Osteoblast (primary cell): ENCODE results near the gene YOD1. TPM values are rescaled to one million over a fixed set of nuclear protein-coding genes. Genes with fewer than 3 reads are reported as not detected.

Experiments used
- DNase-seq: peaks from one replicate; pipeline ENCODE4 v3.0.0; 2011; ENCODE audit warnings: low spot score, mixed read lengths; ENCODE audit not compliant: insufficient read length; ENCODE audit errors: missing footprints
- H2AFZ ChIP-seq: 2 replicates; pipeline ENCODE4 v1.6.0; 2011; ENCODE audit warnings: mild to moderate bottlenecking, low read length
- H3K27ac ChIP-seq: 2 replicates; pipeline ENCODE4 v1.5.1; 2011; ENCODE audit warnings: mild to moderate bottlenecking, low read depth, low read length, moderate library complexity
- H3K27me3 ChIP-seq: 2 replicates; pipeline ENCODE4 v1.6.0; 2012; ENCODE audit warnings: mild to moderate bottlenecking, control low read depth, inconsistent platforms, low read length, moderate library complexity; ENCODE audit not compliant: insufficient read depth
- H3K36me3 ChIP-seq: 2 replicates; pipeline ENCODE4 v1.5.1; 2011; ENCODE audit warnings: mild to moderate bottlenecking, low read length, control low read depth, moderate library complexity; ENCODE audit not compliant: insufficient read depth
- H3K4me1 ChIP-seq: 2 replicates; pipeline ENCODE4 v1.5.1; 2011; ENCODE audit warnings: mild to moderate bottlenecking, low read length, control low read depth, moderate library complexity; ENCODE audit not compliant: insufficient read depth
- H3K4me2 ChIP-seq: 2 replicates; pipeline ENCODE4 v1.6.0; 2011; ENCODE audit warnings: mild to moderate bottlenecking, low read length; ENCODE audit not compliant: insufficient read depth
- H3K4me3 ChIP-seq: fragments of 200-600 bp; sonication (generic); 3 replicates; pipeline ENCODE4 v1.5.1; 2012; ENCODE audit warnings: mild to moderate bottlenecking, low read length, inconsistent platforms; ENCODE audit not compliant: insufficient read depth
- H3K79me2 ChIP-seq: 2 replicates; pipeline ENCODE4 v1.6.0; 2012; ENCODE audit warnings: mild to moderate bottlenecking, low read length, control low read depth, inconsistent platforms; ENCODE audit not compliant: insufficient read depth
- H3K9me3 ChIP-seq: 2 replicates; pipeline ENCODE4 v1.5.1; 2011; ENCODE audit warnings: low read depth, low read length, control low read depth
- H4K20me1 ChIP-seq: 2 replicates; pipeline ENCODE4 v1.6.0; 2012; ENCODE audit warnings: mild to moderate bottlenecking, low read length, control low read depth; ENCODE audit not compliant: insufficient read depth
- total RNA-seq: library from RNA; depleted of rRNA; stranded (reverse); fragments of >200 nt; gene quantifications from 2 replicates; pipeline ENCODE4 v1.2.3, GENCODE V29; 2012
- TF ChIP-seq, protein P1 (sequence below): IDR thresholded peaks from 2 replicates; pipeline ENCODE4 v1.5.1; 2011; ENCODE audit warnings: mild to moderate bottlenecking, low read depth, low read length, moderate library complexity; ENCODE audit errors: extremely low read depth

Gene YOD1
- total RNA-seq, 1 donor: 8.3 TPM

DNA sequence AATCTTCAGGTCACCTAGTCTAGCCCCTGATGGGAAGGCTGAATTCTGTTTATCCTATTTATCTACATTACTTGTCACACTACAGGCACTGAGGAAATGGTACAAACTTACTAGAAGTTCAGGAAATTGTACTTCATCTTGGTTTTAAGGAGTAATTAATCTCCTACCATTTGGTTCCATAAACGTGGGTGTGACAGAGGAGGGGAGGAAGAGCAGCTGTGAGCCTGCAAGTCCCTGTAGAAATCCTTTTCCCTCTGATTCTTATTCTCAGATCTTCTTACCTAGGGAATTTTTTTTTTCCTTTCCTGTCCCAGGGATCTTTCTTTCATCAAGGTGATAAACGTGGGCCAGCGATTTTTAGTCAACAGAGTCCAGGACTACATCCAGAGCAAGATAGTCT is 16.2 kb upstream of the YOD1 start:
- Histone ChIP-seq H2AFZ (no peak overlapping the region), H3K4me3 (no peak overlapping the region), H3K4me2 (no peak overlapping the region), H4K20me1 (no peaks in the 10 kb centered on the region), H3K4me1 (no peaks in the 10 kb centered on the region), H3K27ac (no peak overlapping the region), H3K36me3 (no peaks in the 10 kb centered on the region), H3K27me3 (no peaks in the 10 kb centered on the region), H3K9me3 (no peaks in the 10 kb centered on the region), H3K79me2 (no peaks in the 10 kb centered on the region)
- TF ChIP-seq, protein P1, sequence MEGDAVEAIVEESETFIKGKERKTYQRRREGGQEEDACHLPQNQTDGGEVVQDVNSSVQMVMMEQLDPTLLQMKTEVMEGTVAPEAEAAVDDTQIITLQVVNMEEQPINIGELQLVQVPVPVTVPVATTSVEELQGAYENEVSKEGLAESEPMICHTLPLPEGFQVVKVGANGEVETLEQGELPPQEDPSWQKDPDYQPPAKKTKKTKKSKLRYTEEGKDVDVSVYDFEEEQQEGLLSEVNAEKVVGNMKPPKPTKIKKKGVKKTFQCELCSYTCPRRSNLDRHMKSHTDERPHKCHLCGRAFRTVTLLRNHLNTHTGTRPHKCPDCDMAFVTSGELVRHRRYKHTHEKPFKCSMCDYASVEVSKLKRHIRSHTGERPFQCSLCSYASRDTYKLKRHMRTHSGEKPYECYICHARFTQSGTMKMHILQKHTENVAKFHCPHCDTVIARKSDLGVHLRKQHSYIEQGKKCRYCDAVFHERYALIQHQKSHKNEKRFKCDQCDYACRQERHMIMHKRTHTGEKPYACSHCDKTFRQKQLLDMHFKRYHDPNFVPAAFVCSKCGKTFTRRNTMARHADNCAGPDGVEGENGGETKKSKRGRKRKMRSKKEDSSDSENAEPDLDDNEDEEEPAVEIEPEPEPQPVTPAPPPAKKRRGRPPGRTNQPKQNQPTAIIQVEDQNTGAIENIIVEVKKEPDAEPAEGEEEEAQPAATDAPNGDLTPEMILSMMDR: no peak
- DNase-seq: no peak

DNA sequence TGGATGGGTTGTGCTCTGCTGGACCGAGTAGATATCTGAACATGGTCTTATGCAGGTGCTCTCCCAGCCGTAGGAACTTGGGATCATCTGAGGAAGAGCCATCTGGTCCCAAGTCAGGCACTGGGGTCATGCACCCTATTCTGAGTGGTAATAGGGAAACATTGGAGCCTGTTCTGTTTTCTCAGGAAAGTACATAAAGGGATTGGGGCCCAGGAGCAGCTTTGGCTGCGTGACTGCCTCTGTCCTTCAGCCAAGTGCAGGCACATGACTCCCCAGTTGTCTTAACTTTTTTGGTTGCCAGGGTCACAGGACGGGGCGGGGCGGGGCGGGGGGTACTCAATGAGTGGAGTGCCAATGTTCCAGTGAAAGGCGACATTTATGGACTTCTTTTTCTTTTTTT is 13.6 kb upstream of the YOD1 start:
- no peak for DNase-seq
- Histone ChIP-seq H3K36me3 (no peaks in the 10 kb centered on the region), H3K27ac (no peak overlapping the region), H3K4me1 (no peaks in the 10 kb centered on the region), H3K27me3 (no peaks in the 10 kb centered on the region), H2AFZ (no peak overlapping the region), H3K4me2 (no peak overlapping the region), H3K4me3 (no peak overlapping the region), H3K9me3 (no peaks in the 10 kb centered on the region), H3K79me2 (no peaks in the 10 kb centered on the region), H4K20me1 (no peaks in the 10 kb centered on the region)
- TF ChIP-seq, protein P1: no peak

DNA sequence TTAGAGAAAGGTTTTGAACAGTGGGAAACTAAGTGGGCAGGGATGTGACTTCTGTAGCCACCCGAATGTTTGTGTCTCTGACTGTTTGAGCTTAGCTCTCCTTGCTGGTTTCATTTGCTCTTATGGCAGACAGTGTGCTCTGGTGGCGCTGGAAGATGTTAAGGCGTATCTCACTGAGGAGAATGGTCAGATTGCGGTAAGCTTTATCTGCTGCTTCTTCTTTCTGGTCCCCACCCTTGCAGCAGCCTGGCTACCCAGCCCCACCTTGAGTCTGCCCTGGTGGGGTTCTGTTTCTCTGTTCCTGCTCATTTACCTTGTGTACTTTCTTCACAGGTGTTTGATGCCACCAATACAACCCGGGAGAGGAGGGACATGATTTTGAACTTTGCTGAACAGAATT is 12.0 kb upstream of the YOD1 start:
- Histone ChIP-seq H3K36me3 (no peaks in the 10 kb centered on the region), H4K20me1 (no peaks in the 10 kb centered on the region), H3K4me2 (no peak overlapping the region), H2AFZ (no peak overlapping the region), H3K27me3 (no peaks in the 10 kb centered on the region), H3K9me3 (no peaks in the 10 kb centered on the region), H3K27ac (no peak overlapping the region), H3K79me2 (no peaks in the 10 kb centered on the region), H3K4me3 (no peak overlapping the region), H3K4me1 (no peaks in the 10 kb centered on the region)
- TF ChIP-seq, protein P1: no peak
- no peak for DNase-seq

DNA sequence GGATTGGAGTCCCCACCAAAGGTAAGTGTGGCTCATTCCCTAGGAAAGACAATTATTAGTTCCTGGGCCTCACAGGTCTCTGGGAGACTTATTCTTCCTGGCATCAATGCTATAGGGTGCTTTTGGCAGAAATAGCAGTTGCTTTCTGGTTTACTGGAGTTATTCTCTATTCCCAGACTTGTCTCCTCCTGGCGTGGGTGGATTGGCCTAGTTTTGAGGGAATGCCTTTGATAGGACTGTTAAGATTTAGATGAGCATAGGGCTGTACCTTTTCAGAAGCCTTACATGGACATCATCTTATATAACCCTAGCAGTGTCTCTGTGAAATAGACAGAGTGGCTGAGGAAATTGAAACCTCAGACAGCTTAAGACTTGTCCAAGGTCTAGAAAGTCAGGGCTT is 11.1 kb upstream of the YOD1 start:
- TF ChIP-seq, protein P1: no peak
- H3K4me2 ChIP-seq: no peak overlapping the region

More for the DNA sequence above, 11.1 kb upstream of the YOD1 start:
- H3K79me2 ChIP-seq: no peaks in the 10 kb centered on the region
- H3K36me3 ChIP-seq: no peaks in the 10 kb centered on the region
- H3K4me1 ChIP-seq: no peaks in the 10 kb centered on the region
- no peak overlapping the region for H3K27ac ChIP-seq
- no peaks in the 10 kb centered on the region for H4K20me1 ChIP-seq
- H3K4me3 ChIP-seq: no peak overlapping the region
- H2AFZ ChIP-seq: no peak overlapping the region
- DNase-seq: no peak
- H3K27me3 ChIP-seq: no peaks in the 10 kb centered on the region
- no peaks in the 10 kb centered on the region for H3K9me3 ChIP-seq
